H9 (cell line): ENCODE measurements around the gene CD180. TPM values are rescaled to one million over a fixed set of nuclear protein-coding genes. Genes with fewer than 3 reads are reported as not detected.
A peak's percentile ranks its signal among the peaks of the same experiment; 100 is the strongest.

ENCODE experiments used
- DNase-seq: peaks from one replicate; pipeline ENCODE4 v3.0.0-alpha.2; 2017
- H2AFZ ChIP-seq: one replicate; pipeline ENCODE4 v1.6.1; 2013; ENCODE audit warnings: mild to moderate bottlenecking, low read length, control low read depth, moderate library complexity
- H2AK5ac ChIP-seq: 2 replicates; pipeline ENCODE4 v1.6.1; 2013; ENCODE audit warnings: low read length, control low read depth, mixed read lengths; ENCODE audit not compliant: insufficient read length
- H2BK120ac ChIP-seq: one replicate; pipeline ENCODE4 v1.6.1; 2013; ENCODE audit warnings: low read depth, mild to moderate bottlenecking, low read length, control low read depth, inconsistent platforms; ENCODE audit not compliant: poor library complexity, severe bottlenecking
- H2BK12ac ChIP-seq: 2 replicates; pipeline ENCODE4 v1.6.1; 2013; ENCODE audit warnings: low read length, control low read depth, mixed read lengths, low read depth; ENCODE audit not compliant: insufficient read length
- H2BK15ac ChIP-seq: 2 replicates; pipeline ENCODE4 v1.6.1; 2013; ENCODE audit warnings: low read depth, low read length, control low read depth
- H2BK20ac ChIP-seq: one replicate; pipeline ENCODE4 v1.6.1; 2013; ENCODE audit warnings: low read depth, mild to moderate bottlenecking, low read length, control low read depth, inconsistent platforms; ENCODE audit not compliant: poor library complexity, severe bottlenecking
- H2BK5ac ChIP-seq: 2 replicates; pipeline ENCODE4 v1.6.1; 2013; ENCODE audit warnings: low read length, control low read depth, mixed read lengths; ENCODE audit not compliant: insufficient read length
- H3K14ac ChIP-seq: 2 replicates; pipeline ENCODE4 v1.6.1; 2013; ENCODE audit warnings: low read length, control low read depth; ENCODE audit not compliant: insufficient read depth
- H3K18ac ChIP-seq: 2 replicates; pipeline ENCODE4 v1.6.1; 2013; ENCODE audit warnings: low read depth, mild to moderate bottlenecking, mixed read lengths, low read length, control low read depth; ENCODE audit not compliant: insufficient read length
- H3K23ac ChIP-seq: 2 replicates; pipeline ENCODE4 v1.6.1; 2013; ENCODE audit warnings: low read length, control low read depth, mixed read lengths, low read depth; ENCODE audit not compliant: insufficient read length
- H3K23me2 ChIP-seq: 2 replicates; pipeline ENCODE4 v1.6.1; 2013; ENCODE audit warnings: low read depth, mild to moderate bottlenecking, mixed read lengths, low read length, control low read depth; ENCODE audit not compliant: insufficient read length, poor library complexity, severe bottlenecking
- H3K27ac ChIP-seq: 2 replicates; pipeline ENCODE4 v1.5.1; 2013; ENCODE audit warnings: low read length, control low read depth, mixed read lengths, low read depth; ENCODE audit not compliant: insufficient read length
- H3K27me3 ChIP-seq: 2 replicates; pipeline ENCODE4 v1.6.1; 2013; ENCODE audit warnings: low read length, control low read depth, inconsistent platforms; ENCODE audit not compliant: insufficient read depth
- H3K4ac ChIP-seq: 2 replicates; pipeline ENCODE4 v1.6.1; 2013; ENCODE audit warnings: low read depth, mild to moderate bottlenecking, control low read depth, inconsistent platforms, low read length, moderate library complexity
- H3K4me1 ChIP-seq: 2 replicates; pipeline ENCODE4 v1.6.1; 2013; ENCODE audit warnings: low read length, control low read depth, inconsistent platforms; ENCODE audit not compliant: insufficient read depth
- H3K4me2 ChIP-seq: 2 replicates; pipeline ENCODE4 v1.6.1; 2013; ENCODE audit warnings: low read length, control low read depth, mixed read lengths; ENCODE audit not compliant: insufficient read length, insufficient read depth
- H3K56ac ChIP-seq: 2 replicates; pipeline ENCODE4 v1.6.1; 2013; ENCODE audit warnings: low read depth, mild to moderate bottlenecking, mixed read lengths, low read length, control low read depth; ENCODE audit not compliant: insufficient read length
- H3K79me1 ChIP-seq: 2 replicates; pipeline ENCODE4 v1.6.1; 2013; ENCODE audit warnings: low read depth, mild to moderate bottlenecking, moderate library complexity, low read length, control low read depth, inconsistent platforms; ENCODE audit not compliant: insufficient read depth, poor library complexity, severe bottlenecking
- H3K79me2 ChIP-seq: 2 replicates; pipeline ENCODE4 v1.6.1; 2013; ENCODE audit warnings: low read length, control low read depth, inconsistent platforms; ENCODE audit not compliant: insufficient read depth
- H3K9ac ChIP-seq: 2 replicates; pipeline ENCODE4 v1.6.1; 2013; ENCODE audit warnings: low read length, control low read depth, mixed read lengths; ENCODE audit not compliant: insufficient read length; ENCODE audit errors: extremely low read depth
- H3K9me3 ChIP-seq: one replicate; pipeline ENCODE4 v1.6.1; 2013; ENCODE audit warnings: low read depth, low read length, inconsistent platforms; ENCODE audit not compliant: control insufficient read depth
- H3T11ph ChIP-seq: one replicate; pipeline ENCODE4 v1.6.1; 2013; ENCODE audit warnings: mild to moderate bottlenecking, low read length, control low read depth, inconsistent platforms
- H4K20me1 ChIP-seq: one replicate; pipeline ENCODE4 v1.6.1; 2013; ENCODE audit not compliant: control insufficient read depth, insufficient read length, insufficient read depth
- H4K5ac ChIP-seq: 2 replicates; pipeline ENCODE4 v1.6.1; 2013; ENCODE audit warnings: low read depth, mild to moderate bottlenecking, mixed read lengths, low read length, control low read depth; ENCODE audit not compliant: insufficient read length
- H4K8ac ChIP-seq: replicated peaks from 2 replicates; pipeline ENCODE4 v1.6.1; 2013; ENCODE audit warnings: low read length, control low read depth, mixed read lengths, low read depth; ENCODE audit not compliant: insufficient read length
- H4K91ac ChIP-seq: 2 replicates; pipeline ENCODE4 v1.6.1; 2013; ENCODE audit warnings: low read depth, mild to moderate bottlenecking, moderate library complexity, mixed read lengths, low read length, control low read depth; ENCODE audit not compliant: insufficient read length
- H3K27ac Mint-ChIP-seq, 3 experiments: 2 replicates in 2 of 3; 3 replicates in 1 of 3; pipeline ENCODE4 v1.8.0; 2020 to 2021; ENCODE audit warnings: mixed read lengths in 3 of 3, mild to moderate bottlenecking in 1 of 3, moderate library complexity in 1 of 3
- H3K27me3 Mint-ChIP-seq: 2 replicates; pipeline ENCODE4 v1.8.0; 2021; ENCODE audit warnings: low read depth, mild to moderate bottlenecking, moderate library complexity, mixed read lengths
- H3K36me3 Mint-ChIP-seq, 3 experiments: 2 replicates in 2 of 3; 3 replicates in 1 of 3; pipeline ENCODE4 v1.8.0; 2020 to 2021; ENCODE audit warnings: low read depth in 3 of 3, mixed read lengths in 3 of 3; ENCODE audit not compliant: insufficient read depth in 1 of 3
- H3K4me1 Mint-ChIP-seq, 2 experiments: 2 replicates each; pipeline ENCODE4 v1.8.0; 2020; ENCODE audit warnings: mixed read lengths in 2 of 2
- H3K4me3 Mint-ChIP-seq, 2 experiments: 2 replicates in 1 of 2; 3 replicates in 1 of 2; pipeline ENCODE4 v1.8.0; 2020 to 2021; ENCODE audit warnings: mild to moderate bottlenecking in 2 of 2, mixed read lengths in 2 of 2, moderate library complexity in 1 of 2
- H3K9me3 Mint-ChIP-seq, 2 experiments: 2 replicates in 1 of 2; 3 replicates in 1 of 2; pipeline ENCODE4 v1.8.0; 2020; ENCODE audit warnings: mild to moderate bottlenecking in 2 of 2, mixed read lengths in 2 of 2, moderate library complexity in 1 of 2
- WGBS: extraction: QIAGEN DNeasy Blood & Tissue Kit; methylation state at CpG from one replicate; pipeline ENCODE4 v1.1.7; 2013; ENCODE audit warnings: missing lambda C conversion rate, low lambda C conversion rate, mixed read lengths; ENCODE audit not compliant: insufficient read length; ENCODE audit errors: extremely low coverage; 5-methylcytosine and 5-hydroxymethylcytosine counted together
- total RNA-seq: library from RNA; stranded (reverse); gene quantifications from 2 replicates; pipeline ENCODE4 v1.2.1, GENCODE V29; 2021
- TF ChIP-seq, protein P1 (sequence below): fragments of 200-600 bp; sonication (generic); conservative IDR thresholded peaks from 3 replicates; pipeline ENCODE4 v1.8.0; 2021; ENCODE audit warnings: antibody characterized with exemption, mild to moderate bottlenecking

Gene CD180
- total RNA-seq, 1 experiment from 2014 or later, result not detected

DNA sequence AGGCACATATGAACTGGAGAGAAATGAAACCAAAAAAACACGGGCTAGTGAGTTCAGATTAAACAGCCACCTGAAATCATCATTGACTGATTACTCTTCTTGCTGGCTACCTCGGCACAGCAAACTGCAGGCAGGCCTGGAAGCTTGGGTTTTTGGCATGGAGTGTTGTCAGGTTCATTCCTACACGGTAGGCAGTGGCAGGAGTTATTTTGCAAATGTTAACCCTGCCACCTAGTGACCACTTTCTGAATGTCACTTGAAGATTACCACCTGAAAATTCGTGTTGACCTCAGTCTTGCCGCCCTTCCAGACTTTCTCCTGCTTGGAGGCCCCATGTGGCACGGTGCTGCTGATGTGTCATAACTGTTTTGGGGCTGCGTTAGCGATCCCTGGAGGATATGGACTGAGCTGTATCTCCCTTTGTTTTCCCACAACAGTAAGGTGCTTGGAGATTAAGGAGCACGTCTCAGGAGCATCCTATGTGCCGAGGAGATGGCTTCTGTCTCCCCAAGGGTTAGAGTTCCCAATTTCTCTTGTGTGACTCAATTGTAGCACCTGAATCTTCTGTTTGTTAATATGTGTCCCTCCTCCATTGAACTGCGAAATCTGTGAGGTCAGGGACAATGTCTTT lies 12.7 kb upstream of the CD180 start:
- no peak overlapping the region for H3K18ac ChIP-seq
- H3K56ac ChIP-seq, result no peak overlapping the region
- peaks cover 2% of the 10 kb centered on the region for H3K23me2 ChIP-seq
- H3K4me1 Mint-ChIP-seq, result no peaks in the 10 kb centered on the region
- no peaks in the 10 kb centered on the region for H3K79me2 ChIP-seq
- peaks cover 2% of the 10 kb centered on the region for H3K27me3 Mint-ChIP-seq
- no peak overlapping the region for H3K4ac ChIP-seq
- H2AK5ac ChIP-seq, result no peak overlapping the region
- H4K20me1 ChIP-seq, result no peaks in the 10 kb centered on the region
- H3K27ac Mint-ChIP-seq, result no peak overlapping the region
- H3K4me1 ChIP-seq, result no peaks in the 10 kb centered on the region
- H4K91ac ChIP-seq, result no peak overlapping the region
- no peaks in the 10 kb centered on the region for H3K27me3 ChIP-seq
- WGBS, result no CpG with 5 or more reads among the region's 11 CpGs
- no peak overlapping the region for H3T11ph ChIP-seq
- H3K36me3 Mint-ChIP-seq, result no peaks in the 10 kb centered on the region
- H3K9ac ChIP-seq, result no peak overlapping the region
- H3K4me2 ChIP-seq, result no peak overlapping the region
- no peaks in the 10 kb centered on the region for H3K9me3 ChIP-seq
- no peak overlapping the region for H3K23ac ChIP-seq
- H2AFZ ChIP-seq, result no peak overlapping the region
- no peak overlapping the region for H4K8ac ChIP-seq
- H2BK120ac ChIP-seq, result no peak overlapping the region
- no peak overlapping the region for H2BK12ac ChIP-seq
- peak; percentile 81 for DNase-seq
- no peak overlapping the region for H2BK20ac ChIP-seq
- H2BK15ac ChIP-seq, result no peak overlapping the region
- TF ChIP-seq, protein P1, sequence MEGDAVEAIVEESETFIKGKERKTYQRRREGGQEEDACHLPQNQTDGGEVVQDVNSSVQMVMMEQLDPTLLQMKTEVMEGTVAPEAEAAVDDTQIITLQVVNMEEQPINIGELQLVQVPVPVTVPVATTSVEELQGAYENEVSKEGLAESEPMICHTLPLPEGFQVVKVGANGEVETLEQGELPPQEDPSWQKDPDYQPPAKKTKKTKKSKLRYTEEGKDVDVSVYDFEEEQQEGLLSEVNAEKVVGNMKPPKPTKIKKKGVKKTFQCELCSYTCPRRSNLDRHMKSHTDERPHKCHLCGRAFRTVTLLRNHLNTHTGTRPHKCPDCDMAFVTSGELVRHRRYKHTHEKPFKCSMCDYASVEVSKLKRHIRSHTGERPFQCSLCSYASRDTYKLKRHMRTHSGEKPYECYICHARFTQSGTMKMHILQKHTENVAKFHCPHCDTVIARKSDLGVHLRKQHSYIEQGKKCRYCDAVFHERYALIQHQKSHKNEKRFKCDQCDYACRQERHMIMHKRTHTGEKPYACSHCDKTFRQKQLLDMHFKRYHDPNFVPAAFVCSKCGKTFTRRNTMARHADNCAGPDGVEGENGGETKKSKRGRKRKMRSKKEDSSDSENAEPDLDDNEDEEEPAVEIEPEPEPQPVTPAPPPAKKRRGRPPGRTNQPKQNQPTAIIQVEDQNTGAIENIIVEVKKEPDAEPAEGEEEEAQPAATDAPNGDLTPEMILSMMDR, result peak; percentile 82
- H3K4me3 Mint-ChIP-seq, result no peak overlapping the region
- H3K9me3 Mint-ChIP-seq, result no peaks in the 10 kb centered on the region
- no peak overlapping the region for H3K14ac ChIP-seq
- H2BK5ac ChIP-seq, result no peak overlapping the region
- H3K79me1 ChIP-seq, result no peaks in the 10 kb centered on the region
- H3K27ac ChIP-seq, result no peak overlapping the region
- no peak overlapping the region for H4K5ac ChIP-seq
